Measurements from ENCODE around the gene GABRB3.

DNA sequence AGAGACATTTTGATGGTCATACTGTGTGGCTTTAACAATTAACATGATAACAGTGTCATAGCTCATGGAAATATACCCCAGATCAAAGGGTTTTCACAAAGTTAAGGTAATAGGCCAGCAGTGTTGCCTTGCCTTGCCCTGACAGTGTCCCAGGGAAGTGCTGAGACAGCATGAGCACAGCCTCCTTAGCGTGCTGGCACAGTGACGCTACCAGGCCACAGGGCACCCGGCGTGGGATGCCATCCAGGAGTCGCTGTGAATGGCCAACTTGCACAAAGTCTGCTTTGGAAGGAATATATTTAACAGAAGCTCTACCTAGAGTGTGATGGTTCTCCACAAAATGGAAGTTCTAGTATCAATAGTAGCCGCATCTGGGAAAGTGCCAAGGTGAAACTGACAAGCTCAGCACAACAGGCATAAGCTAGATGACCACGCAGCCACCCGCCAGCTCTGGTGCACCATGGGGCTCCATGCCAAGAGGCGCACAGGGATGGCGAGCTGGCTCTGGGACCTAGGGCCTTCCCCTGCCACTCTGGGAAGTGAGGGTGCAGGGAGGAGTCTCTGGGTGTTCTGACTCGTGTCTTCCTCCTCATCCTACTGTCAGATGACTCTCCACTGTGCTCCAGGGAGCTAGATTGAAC, 86.2 kb downstream of the GABRB3 start:
- TF ChIP-seq, protein P1, sequence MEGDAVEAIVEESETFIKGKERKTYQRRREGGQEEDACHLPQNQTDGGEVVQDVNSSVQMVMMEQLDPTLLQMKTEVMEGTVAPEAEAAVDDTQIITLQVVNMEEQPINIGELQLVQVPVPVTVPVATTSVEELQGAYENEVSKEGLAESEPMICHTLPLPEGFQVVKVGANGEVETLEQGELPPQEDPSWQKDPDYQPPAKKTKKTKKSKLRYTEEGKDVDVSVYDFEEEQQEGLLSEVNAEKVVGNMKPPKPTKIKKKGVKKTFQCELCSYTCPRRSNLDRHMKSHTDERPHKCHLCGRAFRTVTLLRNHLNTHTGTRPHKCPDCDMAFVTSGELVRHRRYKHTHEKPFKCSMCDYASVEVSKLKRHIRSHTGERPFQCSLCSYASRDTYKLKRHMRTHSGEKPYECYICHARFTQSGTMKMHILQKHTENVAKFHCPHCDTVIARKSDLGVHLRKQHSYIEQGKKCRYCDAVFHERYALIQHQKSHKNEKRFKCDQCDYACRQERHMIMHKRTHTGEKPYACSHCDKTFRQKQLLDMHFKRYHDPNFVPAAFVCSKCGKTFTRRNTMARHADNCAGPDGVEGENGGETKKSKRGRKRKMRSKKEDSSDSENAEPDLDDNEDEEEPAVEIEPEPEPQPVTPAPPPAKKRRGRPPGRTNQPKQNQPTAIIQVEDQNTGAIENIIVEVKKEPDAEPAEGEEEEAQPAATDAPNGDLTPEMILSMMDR (IDR thresholded peaks at IDR 0.05; ENCODE audit: low read depth, low read length, poor library complexity, severe bottlenecking), result no peak
- TF ChIP-seq EZH2phosphoT487 (IDR thresholded peaks at IDR 0.05; ENCODE audit: borderline replicate concordance, low read length), result no peak

All from DOHH2 (cell line).